AG04450 (cell line): ENCODE data around the gene BCO1. TPM values are rescaled to one million over a fixed set of nuclear protein-coding genes. Genes with fewer than 3 reads are reported as not detected.

ENCODE experiments used
- CTCF ChIA-PET: fragments of 300-600, 350-600 bp; formaldehyde crosslinking; extraction: SDS; loops from one replicate; lab custom pipeline; 2022; ENCODE audit warnings: antibody characterized with exemption, inconsistent platforms; lab: Charles Lee
- POLR2A ChIA-PET: fragments of 350-600 bp; formaldehyde crosslinking; extraction: SDS; loops from one replicate; lab custom pipeline; 2021; ENCODE audit warnings: antibody characterized with exemption, inconsistent platforms; lab: Yijun Ruan, JAX
- DNase-seq: peaks from one replicate; pipeline ENCODE4 v3.0.0-alpha.2; 2011; ENCODE audit warnings: low read depth, low spot score
- H3K27ac ChIP-seq: one replicate; pipeline ENCODE4 v1.5.1; 2012; ENCODE audit warnings: low read depth, low read length, control low read depth
- H3K27me3 ChIP-seq: one replicate; pipeline ENCODE4 v1.6.0; 2012; ENCODE audit warnings: low read length; ENCODE audit not compliant: control insufficient read depth, insufficient read depth
- H3K4me3 ChIP-seq: 2 replicates; pipeline ENCODE4 v1.5.1; 2011; ENCODE audit warnings: mild to moderate bottlenecking, low read depth, low read length, control low read depth
- H3K9me3 ChIP-seq: 2 replicates; pipeline ENCODE4 v1.5.1; 2012; ENCODE audit warnings: low read length; ENCODE audit not compliant: control insufficient read depth, insufficient read depth
- CTCF ChIP-seq: IDR thresholded peaks from 2 replicates; pipeline ENCODE4 v1.5.1; 2011; ENCODE audit warnings: low read depth, low read length, control low read depth, inconsistent platforms
- polyA plus RNA-seq: library from polyadenylated mRNA; depleted of rRNA; stranded (reverse); fragments of >200 nt; gene quantifications from 2 replicates; pipeline ENCODE4 v1.2.3, GENCODE V29; 2011; rRNA removed

Gene BCO1
- polyA plus RNA-seq, 1 experiment: not detected

DNA sequence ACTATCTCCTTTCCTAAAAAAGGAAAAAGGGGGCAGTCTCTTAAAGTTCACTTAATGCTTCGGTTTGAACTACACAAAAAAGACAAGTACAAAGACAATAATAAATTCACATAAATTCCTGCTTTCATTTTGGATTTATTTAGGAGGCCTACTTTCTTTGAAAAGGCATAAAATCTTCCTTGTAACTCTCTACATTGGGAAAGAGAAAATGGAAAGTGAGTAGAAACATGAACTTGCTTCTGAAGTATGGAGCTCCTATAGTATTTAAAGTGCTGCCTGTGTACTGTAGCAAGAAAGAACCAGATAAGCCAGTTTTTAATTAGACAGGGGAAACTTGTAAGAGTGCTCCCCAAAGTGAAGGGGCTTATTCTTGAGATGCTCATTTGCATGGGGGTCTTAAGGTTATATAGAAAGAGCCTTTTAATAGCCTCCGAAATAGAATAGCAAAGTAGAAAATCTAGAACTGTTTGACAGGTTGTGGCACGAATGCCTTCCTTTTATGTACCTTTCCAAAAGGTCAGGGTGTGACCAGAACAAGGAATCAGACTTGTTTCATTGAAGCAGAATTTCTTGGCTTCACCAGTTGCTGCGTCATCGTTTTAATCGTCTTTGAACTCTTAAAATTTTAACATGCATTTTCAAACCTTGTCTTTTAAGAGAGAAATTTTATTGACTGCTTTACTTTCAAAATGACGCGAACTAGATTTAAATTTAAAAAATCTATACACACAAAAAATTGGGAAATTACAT is 89.1 kb downstream of the BCO1 start:
- TF ChIP-seq CTCF: no peak
- Histone ChIP-seq H3K27ac (no peak overlapping the region), H3K9me3 (no peaks in the 10 kb centered on the region), H3K4me3 (no peak overlapping the region), H3K27me3 (no peaks in the 10 kb centered on the region)
- ChIA-PET CTCF (interaction anchor here (1.3 kb wide), 1 partner anchor 66 kb away, joined by 3 read pairs; no protein-coding TSS in a partner anchor), POLR2A (no interaction called here)
- no peak for DNase-seq

DNA sequence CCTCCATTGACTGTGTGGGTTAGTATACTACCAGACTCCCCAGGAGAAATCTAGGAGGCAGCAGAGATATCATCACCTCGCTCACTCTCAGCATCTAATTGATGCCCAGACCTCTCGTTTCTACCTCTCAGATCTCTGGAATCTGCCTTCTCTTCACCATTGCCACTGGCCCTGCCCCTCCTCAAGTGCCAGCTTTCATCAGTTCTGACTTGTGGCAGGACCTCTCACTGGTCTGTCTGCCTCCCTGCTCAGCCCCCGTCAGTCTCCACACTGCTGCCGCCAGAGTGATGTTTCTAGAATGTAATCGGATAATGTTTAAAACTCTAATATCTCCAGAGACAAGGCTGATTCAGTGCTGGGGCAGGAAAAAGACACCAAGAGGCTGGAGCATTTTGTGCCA is 91.5 kb downstream of the BCO1 start:
- DNase-seq: no peak
- H3K4me3 ChIP-seq: no peak overlapping the region
- ChIA-PET CTCF (no interaction called here), POLR2A (no interaction called here)
- H3K9me3 ChIP-seq: no peaks in the 10 kb centered on the region
- TF ChIP-seq CTCF: no peak
- no peak overlapping the region for H3K27ac ChIP-seq
- H3K27me3 ChIP-seq: no peaks in the 10 kb centered on the region

GRCh38 chr16:81333356-81333755 is 94.9 kb downstream of the BCO1 start:
- H3K27ac ChIP-seq: no peak overlapping the region
- H3K9me3 ChIP-seq: no peaks in the 10 kb centered on the region
- CTCF ChIA-PET: no interaction called here
- TF ChIP-seq CTCF: no peak
- H3K4me3 ChIP-seq: no peak overlapping the region
- no peaks in the 10 kb centered on the region for H3K27me3 ChIP-seq
- POLR2A ChIA-PET: no interaction called here
- DNase-seq: no peak

GRCh38 chr16:81335669-81336068 is 97.2 kb downstream of the BCO1 start:
- POLR2A ChIA-PET: interaction anchor here (0.7 kb wide), 1 partner anchor 1279 kb away, joined by 4 read pairs; no protein-coding TSS in a partner anchor
- no peaks in the 10 kb centered on the region for H3K9me3 ChIP-seq
- TF ChIP-seq CTCF: no peak
- H3K27me3 ChIP-seq: no peaks in the 10 kb centered on the region
- CTCF ChIA-PET: no interaction called here
- no peak overlapping the region for H3K4me3 ChIP-seq
- H3K27ac ChIP-seq: no peak overlapping the region
- no peak for DNase-seq

DNA sequence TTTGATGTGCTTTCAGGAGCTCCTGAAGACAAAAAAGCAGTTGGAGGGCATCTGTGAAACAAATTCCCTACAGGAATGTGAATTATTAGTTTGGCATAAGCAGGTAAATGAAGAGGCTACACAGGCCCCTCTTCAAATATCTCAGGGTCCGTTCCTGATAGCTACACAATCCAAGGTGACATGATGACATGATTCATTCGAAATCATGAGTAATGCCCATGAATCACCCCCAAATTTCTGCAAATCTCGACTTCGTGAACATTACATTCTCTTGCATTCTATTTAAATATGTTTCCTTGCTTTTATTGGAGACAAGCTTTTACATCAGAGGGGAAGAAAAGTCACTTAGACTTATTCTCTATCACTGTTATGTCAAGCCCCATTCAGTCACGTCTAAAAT is 98.6 kb downstream of the BCO1 start:
- TF ChIP-seq CTCF: no peak
- DNase-seq: no peak
- no peaks in the 10 kb centered on the region for H3K27me3 ChIP-seq
- no peak overlapping the region for H3K4me3 ChIP-seq
- ChIA-PET CTCF (no interaction called here), POLR2A (no interaction called here)
- H3K27ac ChIP-seq: no peak overlapping the region
- no peaks in the 10 kb centered on the region for H3K9me3 ChIP-seq

Other genes with a start within 250 kb of the BCO1 start
- 74.7 and 85.2 TPM in 2 replicates for gene CMC2, start 231.8 kb upstream of the BCO1 start, polyA plus RNA-seq
- gene CENPN, start 231.5 kb upstream of the BCO1 start, polyA plus RNA-seq: 16.2 and 23.1 TPM in 2 replicates
- 38.1 and 48.1 TPM in 2 replicates for gene ATMIN, start 202.8 kb upstream of the BCO1 start, polyA plus RNA-seq
- gene C16orf46, start 161.5 kb upstream of the BCO1 start, polyA plus RNA-seq: 0.31 and 0.33 TPM in 2 replicates
- gene GCSH, start 142.3 kb upstream of the BCO1 start, polyA plus RNA-seq: 16.1 and 26.7 TPM in 2 replicates
- gene GAN, start 76.3 kb downstream of the BCO1 start, polyA plus RNA-seq: 3.3 and 4.3 TPM in 2 replicates
- gene CMIP, start 206.1 kb downstream of the BCO1 start, polyA plus RNA-seq: 2.7 and 5.5 TPM in 2 replicates